HepG2 (cell line): Measurements from ENCODE around the gene CCL1. TPM values are rescaled to one million over a fixed set of nuclear protein-coding genes. Genes with fewer than 3 reads are reported as not detected.

Source experiments
- ATAC-seq: fragments of 200-7000 bp; cut with Tn5 transposase; 3 replicates; pipeline ENCODE4 v1.9.1; 2020; ENCODE audit warnings: mild to moderate bottlenecking, moderate library complexity
- BruUV-seq: library from RNA; stranded (reverse); fragments of 400-500 nt; replicated peaks from 2 replicates; lab custom pipeline; 2021; lab: Mats Ljungman, UMichigan
- CTCF ChIA-PET: fragments of 300-600 bp; formaldehyde crosslinking; extraction: SDS; loops from one replicate; lab custom pipeline; 2021; ENCODE audit warnings: low total read pairs, inconsistent platforms, low intra/inter-chr PET ratio; lab: Yijun Ruan, JAX
- POLR2A ChIA-PET: fragments of 350-600 bp; sonication (Branson Sonifier 250); formaldehyde crosslinking; loops from one replicate; lab custom pipeline; 2020; ENCODE audit warnings: antibody characterized with exemption, inconsistent platforms; lab: Yijun Ruan, JAX
- DNase-seq: peaks from one replicate; pipeline ENCODE4 v3.0.0-alpha.2; 2015; ENCODE audit warnings: low spot score
- FAIRE-seq: peaks from 3 replicates; lab custom pipeline; 2011; peaks lifted over from hg19 to GRCh38; lab: Jason Lieb, UNC
- H2AFZ ChIP-seq: one replicate; pipeline ENCODE4 v1.6.1; 2011; ENCODE audit warnings: low read length, inconsistent platforms
- H3K27ac ChIP-seq: fragments of 300-600 bp; 3 replicates; pipeline ENCODE4 v1.8.0; 2011; ENCODE audit warnings: mixed run types, mild to moderate bottlenecking, mixed read lengths, low read length, inconsistent platforms; ENCODE audit not compliant: insufficient read depth; ENCODE audit errors: extremely low read length
- H3K27me3 ChIP-seq, 2 experiments: fragments of 200-600 bp in 1 of 2; 2 replicates in 1 of 2; 3 replicates in 1 of 2; pipeline versions ENCODE4 v1.6.0 to v1.8.0; 2011; ENCODE audit warnings: low read length in 2 of 2, mild to moderate bottlenecking in 2 of 2, moderate library complexity in 2 of 2, inconsistent platforms in 1 of 2; ENCODE audit not compliant: insufficient read depth in 2 of 2, control insufficient read depth in 1 of 2
- H3K36me3 ChIP-seq, 2 experiments: fragments of 200-600 bp in 1 of 2; replicated peaks in 1 of 2; 2 replicates in 1 of 2; 3 replicates in 1 of 2; pipeline versions ENCODE4 v1.5.1 to v1.8.0; 2011; ENCODE audit warnings: low read length in 2 of 2, inconsistent platforms in 1 of 2; ENCODE audit not compliant: insufficient read depth in 2 of 2, control insufficient read depth in 1 of 2
- H3K4me1 ChIP-seq: 2 replicates; pipeline ENCODE4 v1.5.1; 2012; ENCODE audit warnings: low read length, inconsistent platforms; ENCODE audit not compliant: insufficient read depth
- H3K4me2 ChIP-seq: 2 replicates; pipeline ENCODE4 v1.6.0; 2011; ENCODE audit warnings: low read depth, low read length, inconsistent platforms
- H3K4me3 ChIP-seq, 3 experiments: fragments of 200-600 bp in 1 of 3; sonication (generic), shearing (Covaris generic) in 1 of 3; replicated peaks in 1 of 3; 2 replicates each; pipeline ENCODE4 v1.5.1; 2011 to 2016; ENCODE audit warnings: low read length in 3 of 3, inconsistent platforms in 2 of 3, low read depth in 2 of 3, mild to moderate bottlenecking in 2 of 3, control low read depth in 1 of 3, mixed read lengths in 1 of 3; ENCODE audit not compliant: insufficient read depth in 1 of 3
- H3K79me2 ChIP-seq: one replicate; pipeline ENCODE4 v1.6.1; 2011; ENCODE audit warnings: low read length, inconsistent platforms; ENCODE audit not compliant: insufficient read depth
- H3K9ac ChIP-seq: 2 replicates; pipeline ENCODE4 v1.6.0; 2011; ENCODE audit warnings: mild to moderate bottlenecking, low read depth, low read length, inconsistent platforms; ENCODE audit not compliant: insufficient read depth
- H3K9me3 ChIP-seq: 2 replicates; pipeline ENCODE4 v1.5.1; 2012; ENCODE audit warnings: mild to moderate bottlenecking, low read length
- H4K20me1 ChIP-seq: 2 replicates; pipeline ENCODE4 v1.6.0; 2011; ENCODE audit warnings: inconsistent platforms, mild to moderate bottlenecking, low read length, moderate library complexity; ENCODE audit not compliant: insufficient read depth
- CEBPB ChIP-seq: IDR thresholded peaks from 2 replicates; pipeline ENCODE4 v1.6.1; 2011; ENCODE audit warnings: low read depth, low read length, improper control_type of control experiment, borderline replicate concordance
- CREB1 ChIP-seq, 2 experiments: fragments of 450-650 bp in 1 of 2; IDR thresholded peaks; 2 replicates each; pipeline ENCODE4 v1.6.1; 2016 to 2017; ENCODE audit warnings: control low read depth in 1 of 2, mild to moderate bottlenecking in 1 of 2, missing compliant biosample characterization in 1 of 2, missing genetic modification characterization in 1 of 2
- ELF3 ChIP-seq: IDR thresholded peaks from 2 replicates; pipeline ENCODE4 v1.6.1; 2016; ENCODE audit warnings: missing genetic modification reagents, missing compliant biosample characterization
- HMGXB3 ChIP-seq: sonication (generic); formaldehyde crosslinking; IDR thresholded peaks from 2 replicates; pipeline ENCODE4 v1.4.0; 2020; ENCODE audit warnings: missing genetic modification reagents, borderline replicate concordance
- RORA ChIP-seq: sonication (generic); formaldehyde crosslinking; IDR thresholded peaks from 2 replicates; pipeline ENCODE4 v1.5.0; 2020; ENCODE audit warnings: mild to moderate bottlenecking, missing genetic modification reagents, moderate library complexity
- SOX13 ChIP-seq, 3 experiments: fragments of 450-650 bp in 1 of 3; sonication (generic) in 1 of 3; formaldehyde crosslinking in 1 of 3; IDR thresholded peaks in 2 of 3; conservative IDR thresholded peaks in 1 of 3; 2 replicates each; pipeline versions ENCODE4 v1.5.0 to v1.6.1; 2016 to 2020; ENCODE audit warnings: antibody characterized with exemption in 1 of 3, mild to moderate bottlenecking in 1 of 3, missing compliant biosample characterization in 1 of 3, missing genetic modification reagents in 1 of 3, moderate library complexity in 1 of 3
- ZBTB7A ChIP-seq: sonication (generic); formaldehyde crosslinking; IDR thresholded peaks from 2 replicates; pipeline ENCODE4 v1.8.0; 2022; ENCODE audit warnings: mild to moderate bottlenecking, missing genetic modification reagents
- ZNF296 ChIP-seq: sonication (generic); formaldehyde crosslinking; conservative IDR thresholded peaks from 2 replicates; pipeline ENCODE4 v1.5.0; 2020; ENCODE audit warnings: mild to moderate bottlenecking, missing genetic modification reagents
- ZNF501 ChIP-seq: sonication (generic); formaldehyde crosslinking; IDR thresholded peaks from 2 replicates; pipeline ENCODE4 v1.5.1; 2020; ENCODE audit warnings: mild to moderate bottlenecking, moderate library complexity, missing genetic modification reagents
- ZNF510 ChIP-seq: sonication (generic); formaldehyde crosslinking; IDR thresholded peaks from 2 replicates; pipeline ENCODE4 v1.4.0; 2020; ENCODE audit warnings: low read depth, mild to moderate bottlenecking, missing genetic modification reagents
- ZNF609 ChIP-seq: sonication (generic); formaldehyde crosslinking; IDR thresholded peaks from 2 replicates; pipeline ENCODE4 v1.4.0; 2020; ENCODE audit warnings: mild to moderate bottlenecking, missing genetic modification reagents, borderline replicate concordance
- ZNF766 ChIP-seq: sonication (generic); formaldehyde crosslinking; IDR thresholded peaks from 2 replicates; pipeline ENCODE4 v1.5.0; 2020; ENCODE audit warnings: missing genetic modification reagents, borderline replicate concordance
- ZNF770 ChIP-seq: sonication (generic); formaldehyde crosslinking; IDR thresholded peaks from 2 replicates; pipeline ENCODE4 v1.5.0; 2020; ENCODE audit warnings: mild to moderate bottlenecking, missing genetic modification reagents
- WGBS: methylation state at CpG from one replicate; pipeline ENCODE4 v1.1.6; 2017; ENCODE audit warnings: low lambda C conversion rate; 5-methylcytosine and 5-hydroxymethylcytosine counted together
- in situ Hi-C: cut with HindIII; loops from 2 replicates; pipeline ENCODE4 v1.10.0; 2017; ENCODE audit warnings: low pct_unique_long_range_greater_than_20kb; ENCODE audit not compliant: extremely low pct_ligation_motif_present
- intact Hi-C: fragments of 100-400 bp; cut with micrococcal nuclease; formaldehyde crosslinking; loops from one replicate; pipeline ENCODE4 v1.10.0; 2022; ENCODE audit not compliant: unreplicated experiment
- polyA plus RNA-seq, 8 experiments: library from polyadenylated mRNA; depleted of rRNA in 3 of 8; stranded (reverse) in 7 of 8; unstranded in 1 of 8; fragments of >200 nt; fragmentation: Illumina TruSeq in 4 of 8; extraction: Trizol in 4 of 8; gene quantifications; 2 replicates each; pipeline versions ENCODE4 v1.2.1 to v1.2.3, GENCODE V29; 2011 to 2016; ENCODE audit warnings: low read depth in 4 of 8, missing spikeins in 1 of 8, mixed read lengths in 1 of 8; ENCODE audit not compliant: insufficient read depth in 1 of 8
- total RNA-seq, 5 experiments: library from RNA; depleted of rRNA; stranded (reverse); fragments of >200 nt; fragmentation: Illumina TruSeq; extraction: Trizol; gene quantifications; 2 replicates each; pipeline ENCODE4 v1.2.3, GENCODE V29; 2016; ENCODE audit warnings: low read depth in 1 of 5

CCL1 gene
- total and polyA plus RNA-seq, 2 of the 13 experiments (the other 11 are each of a cell fraction or from before 2014, with no cell fraction given) = not detected

GRCh38 chr17:34412534-34412933 lies 49.5 kb upstream of the CCL1 start:
- Histone ChIP-seq H3K4me1 (no peaks in the 10 kb centered on the region), H2AFZ (no peak overlapping the region), H3K9ac (no peak overlapping the region), H3K4me3 (no peak overlapping the region), H4K20me1 (no peaks in the 10 kb centered on the region), H3K27ac (no peak overlapping the region), H3K36me3 (no peaks in the 10 kb centered on the region), H3K27me3 (peaks cover 0 to 8% of the 10 kb centered on the region in 2 experiments; a peak in 1 of 5 replicates), H3K79me2 (no peaks in the 10 kb centered on the region), H3K9me3 (no peaks in the 10 kb centered on the region), H3K4me2 (no peak overlapping the region)
- no TSS peak for BruUV-seq
- ChIA-PET POLR2A (no interaction called here), CTCF (no interaction called here)
- ATAC-seq = no peak
- in situ Hi-C loops = loop anchor here (25.0 kb wide), 1 partner anchor 1125 kb away; the partner anchor contains the start of gene SLFN12L
- intact Hi-C loops = no loop called here
- FAIRE-seq = no peak
- no peak for DNase-seq
- 24% methylated on average over 7 of the region's 7 CpGs for WGBS
- TF ChIP-seq ZNF510 (CRISPR knock-in tag) (no peak), ZNF501 (CRISPR knock-in tag) (no peak), SOX13 (IDR thresholded peaks at IDR 0.05) (no peak), SOX13 (CRISPR knock-in tag; conservative IDR thresholded peaks at IDR 0.05 in 1 of 2, IDR thresholded peaks at IDR 0.05 in 1 of 2) (no peak), ZNF296 (CRISPR knock-in tag) (no peak), ZNF609 (CRISPR knock-in tag) (no peak), HMGXB3 (no peak), ZNF770 (CRISPR knock-in tag) (no peak), CREB1 (IDR thresholded peaks at IDR 0.05) (no peak), CREB1 (CRISPR knock-in tag; IDR thresholded peaks at IDR 0.05) (no peak), ZNF766 (CRISPR knock-in tag) (no peak), RORA (CRISPR knock-in tag) (no peak), CEBPB (no peak), ELF3 (CRISPR knock-in tag) (no peak), ZBTB7A (no peak)
